HG02840 (cell line): ENCODE data around the gene GASK1A.
"Not testable (repeated sequence)": the region's sequence is repeated elsewhere in the genome, so short reads cannot be mapped to it uniquely, and the experiment has no call there.

Source experiments
- ATAC-seq: cut with Tn5 transposase; IDR thresholded peaks from one replicate; pipeline ENCODE4 v1.9.1; 2021; ENCODE audit warnings: mild to moderate bottlenecking, moderate library complexity, moderate number of reproducible peaks; ENCODE audit not compliant: unreplicated experiment, low FRiP score

GASK1A gene

GRCh38 chr3:43030162-43030935, 51.2 kb downstream of the GASK1A start:
- no peak for ATAC-seq

GRCh38 chr3:43031485-43031884, 52.4 kb downstream of the GASK1A start:
- no peak for ATAC-seq

- no peak for ATAC-seq
These were observed 52.9 kb downstream of the GASK1A start for GRCh38 chr3:43031889-43032545.

- ATAC-seq = no peak
These were observed 53.8 kb downstream of the GASK1A start for GRCh38 chr3:43032646-43033628.

GRCh38 chr3:43034200-43034599, 55.1 kb downstream of the GASK1A start:
- ATAC-seq = no peak

GRCh38 chr3:43034911-43035310, 55.8 kb downstream of the GASK1A start:
- ATAC-seq = no peak

GRCh38 chr3:43035801-43036365, 56.8 kb downstream of the GASK1A start:
- ATAC-seq = no peak

GRCh38 chr3:43036621-43037423, 57.7 kb downstream of the GASK1A start:
- ATAC-seq = no peak

GRCh38 chr3:43038010-43038409, 58.9 kb downstream of the GASK1A start:
- ATAC-seq = no peak

- ATAC-seq = no peak
These were observed 62.4 kb downstream of the GASK1A start for GRCh38 chr3:43041517-43041916.

GRCh38 chr3:43043071-43043766, 64.1 kb downstream of the GASK1A start:
- no peak for ATAC-seq

GRCh38 chr3:43043793-43044192, 64.7 kb downstream of the GASK1A start:
- no peak for ATAC-seq

GRCh38 chr3:43045079-43045478, 66.0 kb downstream of the GASK1A start:
- ATAC-seq = not testable (repeated sequence)

GRCh38 chr3:43046583-43046982, 67.5 kb downstream of the GASK1A start:
- no peak for ATAC-seq

GRCh38 chr3:43048470-43048869, 69.4 kb downstream of the GASK1A start:
- no peak for ATAC-seq

GRCh38 chr3:43053291-43053690, 74.2 kb downstream of the GASK1A start:
- no peak for ATAC-seq

- no peak for ATAC-seq
These were observed 75.6 kb downstream of the GASK1A start for GRCh38 chr3:43054754-43055153.

- ATAC-seq = no peak
These were observed 76.3 kb downstream of the GASK1A start for GRCh38 chr3:43055393-43055792.
